AG04449 (cell line): Measurements from ENCODE around the gene DOCK1.

Source experiments
- CTCF ChIA-PET: fragments of 350-600 bp; formaldehyde crosslinking; extraction: SDS; loops from one replicate; lab custom pipeline; 2021; ENCODE audit warnings: antibody characterized with exemption; lab: Yijun Ruan, JAX
- POLR2A ChIA-PET: fragments of 400-600, 350-600 bp; formaldehyde crosslinking; extraction: SDS; loops from one replicate; lab custom pipeline; 2020; ENCODE audit warnings: antibody characterized with exemption, inconsistent platforms; lab: Yijun Ruan, JAX
- DNase-seq: peaks from one replicate; pipeline ENCODE4 v3.0.0-alpha.2; 2010; ENCODE audit warnings: low read depth, low spot score
- H3K4me3 ChIP-seq: 2 replicates; pipeline ENCODE4 v1.5.1; 2011; ENCODE audit warnings: low read depth, mild to moderate bottlenecking, control low read depth, low read length
- CTCF ChIP-seq: IDR thresholded peaks from one replicate; pipeline ENCODE4 v1.5.1; 2011; ENCODE audit warnings: mild to moderate bottlenecking, moderate library complexity, low read length, control low read depth, inconsistent platforms; ENCODE audit not compliant: insufficient read depth; ENCODE audit errors: missing control alignments

DOCK1 gene

GRCh38 chr10:126997801-126998590, 92.8 kb downstream of the DOCK1 start:
- DNase-seq = no peak
- TF ChIP-seq CTCF = no peak
- no peak overlapping the region for H3K4me3 ChIP-seq
- ChIA-PET CTCF (no interaction called here), POLR2A (no interaction called here)

GRCh38 chr10:127000598-127000997, 95.4 kb downstream of the DOCK1 start:
- ChIA-PET POLR2A (no interaction called here), CTCF (no interaction called here)
- H3K4me3 ChIP-seq = no peak overlapping the region
- no peak for TF ChIP-seq CTCF
- DNase-seq = no peak

- no peak for DNase-seq
- no peak overlapping the region for H3K4me3 ChIP-seq
- ChIA-PET POLR2A (no interaction called here), CTCF (no interaction called here)
- TF ChIP-seq CTCF = no peak
Observed at GRCh38 chr10:127003032-127003685, 97.9 kb downstream of the DOCK1 start.

- ChIA-PET POLR2A (no interaction called here), CTCF (no interaction called here)
- no peak for TF ChIP-seq CTCF
- no peak for DNase-seq
- H3K4me3 ChIP-seq = no peak overlapping the region
Observed at GRCh38 chr10:127006453-127006852, 101.2 kb downstream of the DOCK1 start.

- no peak for DNase-seq
- TF ChIP-seq CTCF = no peak
- no peak overlapping the region for H3K4me3 ChIP-seq
- ChIA-PET CTCF (no interaction called here), POLR2A (no interaction called here)
Observed at GRCh38 chr10:127009366-127009765, 104.1 kb downstream of the DOCK1 start.

GRCh38 chr10:127011174-127011573, 105.9 kb downstream of the DOCK1 start:
- no peak for DNase-seq
- no peak for TF ChIP-seq CTCF
- POLR2A ChIA-PET = no interaction called here
- no peak overlapping the region for H3K4me3 ChIP-seq
- CTCF ChIA-PET = no interaction called here
